GM23248 (cell line): ENCODE measurements around the gene SLC16A12. TPM values are rescaled to one million over a fixed set of nuclear protein-coding genes. Genes with fewer than 3 reads are reported as not detected.

Experiments
- DNase-seq: peaks from one replicate; pipeline ENCODE4 v3.0.0-alpha.2; 2015
- H2AFZ ChIP-seq: fragments of 200-600 bp; sonication (generic); 2 replicates; pipeline ENCODE4 v1.6.1; 2016; ENCODE audit warnings: antibody characterized with exemption
- H3F3A ChIP-seq: fragments of 200-600 bp; sonication (generic); 2 replicates; pipeline ENCODE4 v1.6.1; 2016; ENCODE audit warnings: mild to moderate bottlenecking, antibody characterized with exemption, mixed run types; ENCODE audit not compliant: insufficient read depth
- H3K27ac ChIP-seq: fragments of 200-600 bp; sonication (generic); 2 replicates; pipeline ENCODE4 v1.5.1; 2016; ENCODE audit warnings: mild to moderate bottlenecking
- H3K27me3 ChIP-seq: fragments of 200-600 bp; sonication (generic); replicated peaks from 2 replicates; pipeline ENCODE4 v1.6.1; 2016; ENCODE audit warnings: mild to moderate bottlenecking; ENCODE audit not compliant: insufficient read depth
- H3K36me3 ChIP-seq: fragments of 200-600 bp; sonication (generic); 2 replicates; pipeline ENCODE4 v1.6.1; 2016; ENCODE audit warnings: low read depth, mild to moderate bottlenecking
- H3K4me1 ChIP-seq: fragments of 200-600 bp; sonication (generic); 2 replicates; pipeline ENCODE4 v1.6.1; 2016; ENCODE audit warnings: mild to moderate bottlenecking; ENCODE audit not compliant: insufficient read depth
- H3K4me2 ChIP-seq: fragments of 200-600 bp; sonication (generic); one replicate; pipeline ENCODE4 v1.6.1; 2016; ENCODE audit warnings: mild to moderate bottlenecking; ENCODE audit not compliant: unreplicated experiment
- H3K4me3 ChIP-seq: fragments of 200-600 bp; sonication (generic); 2 replicates; pipeline ENCODE4 v1.5.1; 2016; ENCODE audit warnings: mild to moderate bottlenecking
- H3K79me2 ChIP-seq: fragments of 200-600 bp; sonication (generic); 2 replicates; pipeline ENCODE4 v1.6.1; 2016; ENCODE audit warnings: mild to moderate bottlenecking; ENCODE audit not compliant: insufficient read depth
- H3K9ac ChIP-seq: fragments of 200-600 bp; sonication (generic); 2 replicates; pipeline ENCODE4 v1.6.1; 2016; ENCODE audit warnings: mild to moderate bottlenecking
- H3K9me2 ChIP-seq: fragments of 200-600 bp; sonication (generic); 2 replicates; pipeline ENCODE4 v1.6.1; 2016; ENCODE audit warnings: mixed run types, mild to moderate bottlenecking, moderate library complexity; ENCODE audit not compliant: insufficient read depth
- H3K9me3 ChIP-seq: fragments of 200-600 bp; sonication (generic); one replicate; pipeline ENCODE4 v1.6.1; 2017; ENCODE audit warnings: low read depth
- H4K20me1 ChIP-seq: fragments of 200-600 bp; sonication (generic); 2 replicates; pipeline ENCODE4 v1.6.0; 2016; ENCODE audit not compliant: insufficient read depth
- EZH2 ChIP-seq: fragments of 200-600 bp; sonication (generic); IDR thresholded peaks from 2 replicates; pipeline ENCODE4 v1.6.1; 2018; ENCODE audit warnings: antibody characterized with exemption, mild to moderate bottlenecking; ENCODE audit not compliant: insufficient read depth, poor library complexity, severe bottlenecking
- EZH2phosphoT487 ChIP-seq: fragments of 200-600 bp; sonication (generic); IDR thresholded peaks from 2 replicates; pipeline ENCODE4 v1.6.1; 2018; ENCODE audit warnings: antibody characterized with exemption, moderate library complexity, mild to moderate bottlenecking, low read depth; ENCODE audit not compliant: insufficient read depth
- WGBS, 2 experiments: methylation state at CpG; one replicate each; pipeline ENCODE4 v1.1.6; 2015 to 2017; ENCODE audit warnings: low lambda C conversion rate in 2 of 2, low coverage in 1 of 2; ENCODE audit errors: missing lambda C conversion rate in 2 of 2; 5-methylcytosine and 5-hydroxymethylcytosine counted together
- in situ Hi-C: fragments of 300-500 bp; cut with MboI; formaldehyde crosslinking; loops from 2 replicates; pipeline ENCODE4 v1.15.0; 2020
- polyA plus RNA-seq: library from polyadenylated mRNA; unstranded; fragments of >200 nt; fragmentation: Nextera tagmentation; extraction: Ambion mirVana; gene quantifications from 2 replicates; pipeline ENCODE4 v1.2.1, GENCODE V29; 2016
- total RNA-seq: library from RNA; depleted of rRNA; stranded (reverse); fragments of >200 nt; shearing (Covaris generic); gene quantifications from 2 replicates; pipeline ENCODE4 v1.2.3, GENCODE V29; 2014

SLC16A12 gene
- total and polyA plus RNA-seq, 2 experiments from 2014 or later, result not detected

DNA sequence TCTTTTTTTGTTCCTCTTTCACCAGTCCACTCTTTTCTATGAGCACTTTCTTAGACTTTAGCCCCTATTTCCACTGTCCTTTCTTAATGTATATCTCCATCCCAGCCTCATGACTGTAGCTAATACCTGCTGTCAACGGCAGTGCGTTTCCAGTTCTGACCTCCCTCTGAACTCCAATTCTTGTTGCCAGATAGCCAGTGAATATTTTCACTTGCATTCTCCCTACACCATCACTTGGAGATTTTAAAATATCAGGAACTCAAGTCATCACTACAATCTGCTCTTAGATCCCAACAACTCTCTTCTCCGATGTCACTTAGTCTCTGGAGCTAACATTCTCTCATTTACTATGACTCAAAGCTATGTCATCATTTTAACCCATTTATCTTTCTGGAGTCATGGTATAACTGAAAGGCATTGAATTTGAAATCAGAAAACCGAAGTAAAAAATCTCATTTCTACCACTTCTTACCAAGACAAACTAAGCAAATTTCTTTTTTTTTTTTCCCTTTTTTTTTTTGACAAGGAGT, 5.1 kb upstream of the SLC16A12 start:
- Histone ChIP-seq H3K9me2 (no peaks in the 10 kb centered on the region), H3K27me3 (peaks cover 38% of the 10 kb centered on the region), H3K4me2 (no peak overlapping the region), H3K79me2 (no peaks in the 10 kb centered on the region), H3K36me3 (no peaks in the 10 kb centered on the region), H3F3A (no peaks in the 10 kb centered on the region), H3K4me3 (no peak overlapping the region), H3K4me1 (peaks cover 6% of the 10 kb centered on the region; the same call in 1 of the 2 replicates), H4K20me1 (no peaks in the 10 kb centered on the region), H3K27ac (no peak overlapping the region), H2AFZ (no peak overlapping the region), H3K9me3 (no peaks in the 10 kb centered on the region), H3K9ac (no peak overlapping the region)
- TF ChIP-seq EZH2 (no peak), EZH2phosphoT487 (no peak)
- DNase-seq, result peak; percentile 62
- WGBS, 2 experiments, result 56 to 59% methylated on average over 4 of the region's 4 CpGs
- in situ Hi-C loops, result no loop called here

DNA sequence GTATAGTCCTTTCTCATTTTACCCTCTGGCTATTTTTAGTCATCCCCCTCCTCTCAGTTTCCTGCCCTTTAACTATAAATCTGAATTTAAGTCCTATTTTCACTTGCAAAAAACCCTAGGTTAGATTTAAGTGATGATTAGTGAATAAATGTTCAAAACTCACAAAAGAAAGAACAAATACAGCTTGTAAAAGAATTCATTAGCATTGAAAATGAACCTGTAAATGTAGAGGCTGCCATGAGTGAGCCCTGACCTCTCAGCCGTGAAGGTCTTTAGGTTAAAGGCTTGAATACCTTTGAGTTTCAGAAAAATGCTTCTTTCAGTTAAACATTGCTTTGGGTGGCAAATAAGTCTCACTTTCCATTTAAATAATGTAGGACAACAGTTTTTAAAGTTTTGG, 2.0 kb upstream of the SLC16A12 start:
- H3F3A ChIP-seq, result no peaks in the 10 kb centered on the region
- no peaks in the 10 kb centered on the region for H3K36me3 ChIP-seq
- no peak overlapping the region for H3K27ac ChIP-seq
- peaks cover 67% of the 10 kb centered on the region for H3K27me3 ChIP-seq
- H3K79me2 ChIP-seq, result no peaks in the 10 kb centered on the region
- peaks cover 6% of the 10 kb centered on the region; the same call in 1 of the 2 replicates for H3K4me1 ChIP-seq
- no peaks in the 10 kb centered on the region for H3K9me3 ChIP-seq
- no peak overlapping the region for H3K9ac ChIP-seq
- no peak overlapping the region for H3K4me2 ChIP-seq
- H4K20me1 ChIP-seq, result no peaks in the 10 kb centered on the region
- no peak overlapping the region for H2AFZ ChIP-seq
- WGBS, 2 experiments, result 98 to 100% methylated on average over 1 of the region's 1 CpG
- TF ChIP-seq EZH2, result no peak
- TF ChIP-seq EZH2phosphoT487, result no peak
- H3K4me3 ChIP-seq, result no peak overlapping the region
- no peak for DNase-seq
- H3K9me2 ChIP-seq, result no peaks in the 10 kb centered on the region
- in situ Hi-C loops, result no loop called here

DNA sequence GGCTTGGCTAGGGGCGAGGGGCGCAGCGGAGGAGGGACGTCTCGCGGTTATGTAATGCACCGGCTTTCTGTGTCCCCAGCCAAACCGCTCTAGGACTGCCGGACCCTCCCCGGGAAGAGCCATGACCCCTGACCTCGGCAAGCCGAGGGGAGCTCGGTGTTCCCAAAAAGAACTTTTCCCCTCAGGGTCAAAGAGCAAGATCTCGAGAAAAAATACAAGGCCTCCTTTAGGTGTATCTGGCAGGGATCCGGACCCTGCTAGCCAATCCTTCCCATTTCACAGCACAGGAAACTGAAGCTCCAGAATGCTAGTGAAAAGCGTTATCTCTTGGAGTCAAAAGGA, 590 bp upstream of the SLC16A12 start:
- Histone ChIP-seq H3K4me3 (no peak overlapping the region), H3K4me2 (no peak overlapping the region), H3K79me2 (no peaks in the 10 kb centered on the region), H3K9me2 (no peaks in the 10 kb centered on the region), H4K20me1 (no peaks in the 10 kb centered on the region), H3K36me3 (no peaks in the 10 kb centered on the region), H3K27me3 (peaks cover 75% of the 10 kb centered on the region), H2AFZ (no peak overlapping the region), H3F3A (no peaks in the 10 kb centered on the region), H3K9me3 (no peaks in the 10 kb centered on the region), H3K27ac (no peak overlapping the region), H3K9ac (no peak overlapping the region), H3K4me1 (peaks cover 6% of the 10 kb centered on the region; the same call in 1 of the 2 replicates)
- WGBS, 2 experiments, result 51 to 67% methylated on average over 13 to 16 of the region's 16 CpGs
- in situ Hi-C loops, result no loop called here
- DNase-seq, result no peak
- TF ChIP-seq EZH2phosphoT487 (0 out of 2 replicates have a peak, but pooled peaks have one; percentile 41), EZH2 (no peak)

DNA sequence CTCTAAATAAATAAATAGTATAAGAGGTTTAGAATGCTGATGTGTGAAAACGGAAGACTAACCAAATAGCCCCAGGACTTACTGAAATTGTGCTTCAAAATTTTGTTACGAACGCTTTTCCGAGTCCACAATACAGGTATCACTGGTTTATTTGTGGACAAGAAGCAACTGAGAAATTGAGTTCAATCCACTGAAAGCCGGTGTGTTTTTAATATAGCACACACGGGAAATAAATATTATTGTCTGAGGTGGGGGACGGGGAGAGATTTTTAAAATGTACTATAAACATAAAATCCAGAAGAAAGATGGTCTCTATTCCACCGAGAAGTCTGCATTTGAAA, 598 bp downstream of the SLC16A12 start:
- H3K4me2 ChIP-seq, result no peak overlapping the region
- H3K27me3 ChIP-seq, result peaks cover 72% of the 10 kb centered on the region
- H3K4me3 ChIP-seq, result no peak overlapping the region; the same call in 1 of the 2 replicates
- no peak overlapping the region for H3K9ac ChIP-seq
- H4K20me1 ChIP-seq, result no peaks in the 10 kb centered on the region
- TF ChIP-seq EZH2phosphoT487 (peak; percentile 68; the same call in 1 of the 2 replicates), EZH2 (peak; percentile 96)
- in situ Hi-C loops, result no loop called here
- no peaks in the 10 kb centered on the region for H3F3A ChIP-seq
- no peaks in the 10 kb centered on the region for H3K4me1 ChIP-seq
- H3K27ac ChIP-seq, result no peak overlapping the region
- H3K9me2 ChIP-seq, result no peaks in the 10 kb centered on the region
- H3K79me2 ChIP-seq, result no peaks in the 10 kb centered on the region
- DNase-seq, result no peak
- 36 to 37% methylated on average over 8 of the region's 8 CpGs for WGBS, 2 experiments
- no peaks in the 10 kb centered on the region for H3K9me3 ChIP-seq
- H3K36me3 ChIP-seq, result no peaks in the 10 kb centered on the region
- H2AFZ ChIP-seq, result no peak overlapping the region

DNA sequence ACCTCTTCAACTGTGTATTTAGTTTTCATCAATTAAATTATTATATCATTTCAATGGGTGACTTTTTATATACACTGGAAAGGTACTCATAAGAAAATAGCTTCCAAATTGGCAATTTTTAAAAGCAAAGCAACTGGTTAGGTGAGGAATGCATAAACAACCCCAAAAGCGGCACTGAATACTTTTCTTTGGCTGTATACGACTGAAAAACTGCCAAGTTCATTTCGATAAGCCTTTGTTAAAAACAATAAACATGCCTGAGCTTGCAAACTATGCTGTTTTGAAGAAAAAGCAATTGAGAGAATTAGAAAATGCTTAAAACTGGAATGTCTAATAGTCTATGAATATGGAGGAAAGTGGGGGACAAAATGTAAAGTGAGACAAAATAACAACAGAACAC, 2.9 kb downstream of the SLC16A12 start:
- WGBS, 2 experiments, result 74 to 83% methylated on average over 3 of the region's 3 CpGs
- Histone ChIP-seq H3K79me2 (no peaks in the 10 kb centered on the region), H3K27ac (no peak overlapping the region), H3K9me2 (no peaks in the 10 kb centered on the region), H3K4me2 (no peak overlapping the region), H3F3A (no peaks in the 10 kb centered on the region), H3K36me3 (no peaks in the 10 kb centered on the region), H3K9me3 (no peaks in the 10 kb centered on the region), H3K27me3 (peaks cover 55% of the 10 kb centered on the region), H4K20me1 (no peaks in the 10 kb centered on the region), H3K9ac (no peak overlapping the region), H3K4me3 (no peak overlapping the region), H3K4me1 (no peaks in the 10 kb centered on the region), H2AFZ (no peak overlapping the region)
- TF ChIP-seq EZH2phosphoT487 (no peak), EZH2 (no peak)
- in situ Hi-C loops, result no loop called here
- no peak for DNase-seq
